Measurements from ENCODE around the gene TAF12.
A peak's percentile ranks its signal among the peaks of the same experiment; 100 is the strongest.
"Not testable (repeated sequence)": the region's sequence is repeated elsewhere in the genome, so short reads cannot be mapped to it uniquely, and the experiment has no call there.

TAF12 gene

DNA sequence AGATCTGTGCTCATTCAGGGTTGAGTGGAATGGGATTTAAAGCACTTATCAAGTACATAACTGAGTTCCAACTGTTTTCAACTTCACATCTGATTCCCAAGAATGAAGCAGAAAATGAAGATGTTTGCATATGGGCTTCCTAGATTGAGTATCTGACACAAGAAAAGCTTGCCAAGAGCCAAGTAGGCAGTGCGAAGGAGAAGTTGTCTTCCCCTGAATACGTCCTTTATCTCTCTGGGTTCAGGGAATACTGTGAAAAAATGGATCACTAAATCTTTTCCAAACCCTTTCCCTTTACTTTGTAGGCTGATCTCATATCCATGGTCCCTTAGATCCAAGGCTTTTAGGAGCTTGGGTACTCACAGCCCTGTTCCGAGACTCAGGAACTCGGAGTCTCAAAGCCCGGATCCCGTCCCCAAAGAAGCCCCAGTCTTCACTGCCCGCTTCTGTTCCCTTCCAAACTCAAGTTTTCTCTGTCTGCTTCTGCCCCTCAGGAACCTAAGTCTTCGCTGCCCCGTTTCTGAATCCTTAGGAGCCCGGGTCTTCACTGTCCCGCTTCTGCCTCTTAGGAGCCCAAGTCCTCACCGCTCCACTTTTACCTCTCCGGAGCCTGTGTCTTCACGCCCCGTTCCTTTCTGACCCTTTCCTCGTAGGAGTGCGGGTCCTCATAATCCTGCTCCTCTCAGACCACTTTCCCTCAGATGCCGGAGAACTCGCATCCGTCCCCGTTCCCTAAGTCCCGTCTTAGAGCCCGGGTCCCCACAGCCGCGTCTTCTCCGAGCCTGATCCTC, 616 bp downstream of the TAF12 start:
- DNase-seq = no peak

GRCh38 chr1:28640766-28641165, 2.1 kb downstream of the TAF12 start:
- DNase-seq = no peak

DNA sequence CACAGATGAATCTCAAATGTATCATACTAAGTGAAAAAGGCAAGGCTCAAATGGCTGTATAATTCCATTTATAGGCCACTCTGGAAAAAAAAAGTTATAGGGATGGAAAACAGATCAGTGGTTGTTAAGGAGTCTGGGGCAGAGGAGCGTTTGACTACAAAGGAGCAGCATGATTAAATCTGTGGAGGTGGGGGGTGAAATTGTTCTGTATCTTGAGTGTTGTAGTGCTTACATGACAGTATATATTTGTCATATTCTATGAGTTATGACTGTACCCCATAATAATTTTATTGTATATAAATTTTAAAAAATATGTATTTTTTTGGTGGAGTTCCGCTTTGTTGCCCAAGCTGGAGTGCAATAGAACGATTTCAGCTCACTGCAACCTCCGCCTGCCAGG, 10.3 kb downstream of the TAF12 start:
- no peak for DNase-seq

DNA sequence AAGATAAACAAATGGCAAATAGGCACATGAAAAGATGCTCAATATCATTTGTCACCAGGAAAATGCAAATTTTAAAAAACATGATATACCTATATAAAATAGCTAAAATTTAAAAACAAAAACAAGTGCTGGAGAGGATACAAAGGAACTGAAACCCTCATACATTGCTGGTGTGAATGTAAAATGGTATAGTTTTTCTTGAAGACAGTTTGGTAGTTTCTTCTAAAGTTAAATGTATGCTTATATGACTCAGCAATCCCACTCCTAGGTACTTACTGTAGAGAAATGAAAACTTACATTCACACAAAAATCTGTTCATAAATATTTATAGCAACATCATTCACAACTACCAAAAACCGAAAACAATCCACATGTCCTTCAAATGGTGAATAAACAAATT, 11.2 kb downstream of the TAF12 start:
- DNase-seq = no peak

- no peak for DNase-seq
These were observed 29.7 kb downstream of the TAF12 start for GRCh38 chr1:28613175-28613574.

- DNase-seq = no peak
These were observed 36.1 kb downstream of the TAF12 start for GRCh38 chr1:28606771-28607170.

- no peak for DNase-seq
These were observed 37.9 kb downstream of the TAF12 start for GRCh38 chr1:28604962-28605361.

DNA sequence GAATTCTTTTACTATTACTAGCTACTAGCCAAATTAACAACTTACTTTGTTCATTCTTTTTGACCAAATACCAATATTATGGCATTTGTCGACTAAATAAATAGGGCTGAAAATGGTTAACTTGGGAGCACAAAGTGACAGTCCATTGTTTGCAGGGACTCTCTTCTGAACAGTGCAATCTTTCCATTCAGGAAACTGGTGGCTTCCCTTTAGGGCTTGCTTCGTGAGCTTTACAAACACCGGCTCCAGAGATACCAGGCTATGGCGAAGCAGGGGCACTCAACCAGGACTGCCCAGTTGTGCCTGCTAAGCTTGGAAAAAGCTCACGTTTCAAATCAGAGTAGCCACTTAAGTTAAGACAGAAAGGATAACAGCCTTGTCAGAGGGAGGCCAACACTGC, 38.5 kb downstream of the TAF12 start:
- DNase-seq = no peak

DNA sequence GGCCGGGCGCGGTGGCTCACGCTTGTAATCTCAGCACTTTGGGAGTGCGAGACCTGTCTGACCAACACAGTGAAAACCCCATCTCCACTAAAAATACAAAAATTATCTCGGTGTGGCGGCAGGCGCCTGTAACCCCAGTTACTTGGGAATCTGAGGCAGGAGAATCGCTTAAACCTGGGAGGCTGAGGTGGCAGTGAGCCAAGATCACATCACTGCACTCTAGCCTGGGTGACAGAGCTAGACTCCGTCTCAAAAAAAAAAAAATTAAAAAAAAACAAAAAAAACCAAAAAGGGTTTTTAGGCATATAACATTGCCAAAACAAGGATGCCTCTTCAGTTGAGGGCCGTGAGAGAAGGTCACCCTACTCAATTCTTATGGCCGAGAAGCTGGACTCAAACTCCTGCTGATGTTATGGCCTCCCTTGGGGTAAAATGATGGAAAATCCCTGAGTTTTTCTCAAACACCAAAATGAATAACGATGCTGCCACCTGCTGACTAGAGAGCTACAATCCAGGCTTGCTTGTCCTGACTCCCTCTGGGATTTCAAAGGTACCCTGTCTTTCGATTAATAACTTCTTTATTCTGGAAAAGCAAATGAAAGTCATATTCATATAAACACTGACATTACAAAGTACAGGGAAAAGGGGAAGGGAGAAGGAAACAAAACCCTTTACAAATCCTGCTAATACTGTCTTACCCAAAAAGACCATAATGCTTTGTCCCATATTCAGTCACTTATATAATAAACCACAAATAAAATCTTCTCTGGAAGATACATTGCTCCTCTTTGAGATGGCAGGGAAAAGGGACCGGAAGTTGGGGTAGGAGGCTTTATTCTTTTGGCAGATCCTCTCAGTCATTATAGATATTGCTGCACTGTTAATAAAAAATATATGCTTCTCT, 40.1 kb downstream of the TAF12 start:
- DNase-seq = peak; percentile 55

GRCh38 chr1:28601696-28602095, 41.2 kb downstream of the TAF12 start:
- no peak for DNase-seq

DNA sequence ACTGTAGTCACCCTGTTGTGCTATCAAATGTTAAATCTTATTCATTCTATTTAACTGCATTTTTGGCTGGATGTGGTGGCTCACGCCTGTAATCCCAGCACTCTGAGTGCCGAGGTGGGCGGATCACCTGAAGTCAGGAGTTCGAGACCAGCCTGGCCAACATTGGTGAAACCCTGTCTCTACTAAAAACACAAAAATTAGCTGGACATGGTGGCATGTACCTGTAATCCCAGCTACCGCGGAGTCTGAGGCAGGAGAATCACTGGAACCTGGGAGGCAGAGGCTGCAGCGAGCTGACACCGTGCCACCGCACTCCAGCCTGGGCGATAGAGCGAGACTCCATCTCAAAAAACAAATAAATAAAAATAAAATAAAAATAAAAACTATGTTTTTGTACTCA, 46.6 kb downstream of the TAF12 start:
- DNase-seq = not testable (repeated sequence)

DNA sequence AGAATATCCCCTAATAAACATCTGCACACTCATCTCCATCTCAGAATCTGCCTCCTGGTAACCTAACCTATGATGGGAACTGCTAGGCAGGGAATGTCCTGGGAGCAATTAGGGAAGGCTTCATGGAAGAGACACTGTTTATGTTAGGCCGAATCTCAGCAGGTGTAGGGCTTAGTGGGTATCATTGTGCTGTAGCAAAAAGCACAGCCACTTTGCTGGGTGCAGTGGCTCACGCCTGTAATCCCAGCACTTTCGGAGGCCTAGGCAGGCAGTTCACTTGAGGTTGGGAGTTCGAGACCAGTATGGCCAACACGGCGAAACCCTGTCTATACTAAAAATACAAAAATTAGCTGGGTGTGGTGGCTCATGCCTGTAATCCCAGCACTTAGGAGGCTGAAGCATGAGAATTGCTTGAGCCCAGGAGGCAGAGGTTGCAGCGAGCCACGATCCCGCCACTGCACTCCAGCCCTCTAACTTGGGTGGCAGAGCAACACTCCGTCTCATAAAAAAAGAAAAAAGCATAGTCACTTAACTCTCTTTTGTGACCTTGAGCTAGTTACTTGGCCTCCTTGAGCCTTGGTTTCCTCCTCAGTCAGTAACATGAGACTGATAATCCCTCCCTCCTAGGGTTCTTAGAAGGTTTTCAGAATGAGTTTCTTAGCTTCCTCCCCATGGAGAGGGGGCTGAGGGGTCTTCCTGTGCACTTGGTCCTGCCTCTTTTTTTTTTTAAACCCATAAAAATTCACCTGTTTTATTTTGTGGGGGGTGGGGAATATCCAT, 47.3 kb downstream of the TAF12 start:
- no peak for DNase-seq

DNA sequence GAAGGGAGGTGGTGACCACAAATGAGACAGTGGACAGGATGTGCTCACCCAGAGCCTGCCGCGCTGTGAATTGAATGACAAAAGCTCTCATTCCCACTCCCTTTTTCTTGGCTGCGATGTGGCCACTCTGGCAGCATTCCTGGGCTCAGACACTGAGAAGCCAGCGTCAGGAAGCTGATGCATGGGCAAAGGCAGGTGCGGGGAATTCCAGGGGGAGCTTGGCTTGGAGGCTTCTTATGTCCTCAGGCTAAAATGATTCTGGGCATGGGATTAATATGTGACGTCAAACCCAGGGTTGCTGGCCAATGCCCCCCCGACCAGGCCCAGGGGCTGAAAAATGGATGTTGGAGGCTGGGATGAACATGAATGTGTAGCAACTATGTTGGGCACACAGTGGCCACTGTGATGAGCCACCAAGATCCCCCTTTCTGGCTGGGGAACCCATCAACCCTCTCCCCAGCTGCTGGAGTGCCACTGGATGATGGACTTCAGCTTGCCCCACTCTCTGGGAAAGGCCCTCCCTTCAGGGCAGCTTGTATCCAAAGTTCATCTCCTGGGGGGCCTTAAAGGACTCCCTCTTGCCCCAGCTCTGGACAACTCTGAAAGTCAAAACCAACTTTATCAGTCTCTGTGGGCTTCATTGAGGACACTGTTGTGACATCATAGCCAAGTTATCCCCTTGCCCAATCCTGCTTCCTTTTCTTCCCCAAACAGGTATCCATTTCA, 48.0 kb downstream of the TAF12 start:
- not testable (repeated sequence) for DNase-seq

DNA sequence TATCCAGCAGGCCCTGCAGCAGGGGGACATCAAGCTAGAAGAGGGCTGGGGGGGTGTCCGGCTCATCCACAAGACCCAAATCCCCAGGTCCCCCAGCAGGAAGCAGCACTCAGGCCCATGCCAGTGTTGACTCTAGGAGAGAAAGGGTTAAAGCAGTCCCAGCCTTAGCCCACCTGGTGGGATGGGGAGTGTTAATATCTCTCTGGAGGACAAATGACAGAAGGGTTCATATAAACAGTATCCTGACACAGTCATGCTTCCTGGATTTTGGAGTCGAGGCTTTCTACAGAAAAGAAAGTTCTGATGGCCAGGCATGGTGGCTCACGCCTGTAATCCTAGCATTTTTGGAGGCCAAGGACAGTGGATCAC, 48.9 kb downstream of the TAF12 start:
- not testable (repeated sequence) for DNase-seq

DNA sequence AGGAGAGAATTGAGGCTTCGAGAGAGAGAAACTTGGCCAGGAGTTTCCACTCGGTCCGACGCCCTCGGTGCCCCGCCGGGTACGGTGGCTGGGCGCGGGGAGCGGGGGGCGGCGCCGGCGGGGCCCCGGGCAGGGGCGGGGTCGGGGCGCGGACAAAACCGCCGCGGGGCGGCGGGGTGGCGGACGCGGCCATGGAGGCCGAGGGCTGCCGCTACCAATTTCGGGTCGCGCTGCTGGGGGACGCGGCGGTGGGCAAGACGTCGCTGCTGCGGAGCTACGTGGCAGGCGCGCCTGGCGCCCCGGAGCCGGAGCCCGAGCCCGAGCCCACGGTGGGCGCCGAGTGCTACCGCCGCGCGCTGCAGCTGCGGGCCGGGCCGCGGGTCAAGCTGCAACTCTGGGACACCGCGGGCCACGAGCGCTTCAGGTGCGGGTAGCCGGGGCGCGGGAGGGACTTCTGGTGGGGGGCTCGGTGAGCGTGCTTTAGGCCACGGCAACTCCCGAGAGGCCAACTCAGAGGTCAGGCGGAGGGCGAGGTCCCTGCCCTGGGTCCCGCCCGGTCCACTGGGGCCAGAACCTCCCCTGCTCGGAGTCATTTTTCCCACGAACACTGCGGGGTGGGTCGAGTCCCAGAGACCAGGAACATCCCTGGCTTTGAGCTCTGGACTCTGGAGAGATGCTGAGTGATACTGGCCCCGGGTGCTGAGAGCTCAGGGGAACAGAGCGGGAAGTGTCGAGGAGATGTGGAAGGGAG, 50.4 kb downstream of the TAF12 start:
- peak; percentile 34 for DNase-seq

DNA sequence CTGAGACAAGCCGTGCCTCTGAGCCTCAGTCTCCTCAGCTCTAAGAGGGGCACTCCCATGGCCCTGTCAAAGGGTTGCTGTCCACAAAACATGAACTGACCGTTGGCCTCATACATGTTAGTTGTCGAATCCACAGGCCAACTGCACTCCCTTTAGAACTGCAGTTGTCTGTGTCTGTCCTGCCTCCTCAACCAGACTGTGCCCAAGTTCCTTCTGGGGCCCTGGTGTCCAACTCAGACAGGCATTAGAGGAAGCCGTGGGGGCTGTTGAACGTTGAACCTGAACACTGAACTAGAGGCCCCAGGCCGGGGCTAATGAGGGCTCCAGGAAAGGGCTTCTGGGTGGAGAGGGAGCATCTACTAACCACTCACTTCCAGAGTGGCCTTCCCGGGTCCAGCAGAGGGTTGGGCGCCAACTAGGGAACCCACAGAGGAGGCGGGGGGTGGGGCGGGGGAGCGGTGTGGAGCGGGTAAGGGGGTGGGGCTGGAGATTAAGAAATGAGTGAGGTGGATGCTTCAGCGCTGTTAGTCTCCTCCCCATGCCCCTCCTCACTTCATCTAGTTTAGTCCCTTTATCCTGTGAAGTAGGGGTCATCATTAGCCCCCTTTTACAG, 51.1 kb downstream of the TAF12 start, which contains the start of gene RAB42:
Gene RAB42 (plus strand): TSS at position 558 of the 613 bp plus-strand sequence. CDS start 247 bp downstream, outside the sequence.
- DNase-seq = peak; percentile 29

DNA sequence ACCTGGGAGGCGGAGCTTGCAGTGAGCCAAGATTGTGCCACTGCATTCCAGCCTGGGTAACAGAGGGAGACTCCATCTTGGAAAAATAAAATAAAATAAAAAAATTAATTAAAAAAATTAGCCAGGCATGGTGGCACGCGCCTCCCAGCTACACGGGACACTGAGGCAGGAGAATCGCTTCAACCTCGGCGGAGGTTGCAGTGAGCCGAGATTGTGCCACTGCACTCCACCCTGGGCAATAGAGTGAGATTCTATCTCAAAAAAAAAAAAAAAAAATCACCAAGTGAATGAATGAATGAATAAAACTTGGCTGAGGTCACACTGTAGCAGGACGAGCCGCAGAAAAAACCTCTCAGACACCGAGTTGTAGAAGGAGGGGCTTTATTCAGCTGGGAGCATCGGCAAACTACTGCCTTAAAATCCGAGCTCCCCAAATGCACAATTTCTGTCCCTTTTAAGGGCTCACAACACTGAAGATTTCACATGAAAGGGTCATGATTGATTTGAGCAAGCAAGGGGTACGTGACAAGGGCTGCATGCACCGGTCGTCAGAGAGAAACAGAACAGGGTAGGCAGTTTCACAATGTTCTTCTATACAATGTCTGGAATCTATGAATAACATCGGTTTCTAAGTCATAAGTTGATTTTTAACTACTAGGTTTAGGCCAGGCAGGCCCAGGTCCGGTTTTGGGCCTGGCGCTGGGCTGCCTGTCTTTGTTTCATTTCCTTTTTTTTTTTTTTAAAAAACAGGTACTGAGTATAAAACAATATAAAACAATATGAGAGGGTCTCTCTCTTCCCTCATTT, 56.1 kb downstream of the TAF12 start:
- not testable (repeated sequence) for DNase-seq

GRCh38 chr1:28582248-28582615, 60.6 kb downstream of the TAF12 start:
- DNase-seq = no peak

GRCh38 chr1:28581531-28582247, 61.2 kb downstream of the TAF12 start:
- peak; percentile 99 for DNase-seq
